ENCODE measurements around the gene CATSPERE. TPM values are rescaled to one million over a fixed set of nuclear protein-coding genes. Genes with fewer than 3 reads are reported as not detected.

CATSPERE gene
- total and polyA plus RNA-seq, 9 of the 15 experiments (the other 6 are each of a cell fraction or from before 2014, with no cell fraction given) = 0.06 to 0.16 (median 0.09) TPM; not detected in 3

DNA sequence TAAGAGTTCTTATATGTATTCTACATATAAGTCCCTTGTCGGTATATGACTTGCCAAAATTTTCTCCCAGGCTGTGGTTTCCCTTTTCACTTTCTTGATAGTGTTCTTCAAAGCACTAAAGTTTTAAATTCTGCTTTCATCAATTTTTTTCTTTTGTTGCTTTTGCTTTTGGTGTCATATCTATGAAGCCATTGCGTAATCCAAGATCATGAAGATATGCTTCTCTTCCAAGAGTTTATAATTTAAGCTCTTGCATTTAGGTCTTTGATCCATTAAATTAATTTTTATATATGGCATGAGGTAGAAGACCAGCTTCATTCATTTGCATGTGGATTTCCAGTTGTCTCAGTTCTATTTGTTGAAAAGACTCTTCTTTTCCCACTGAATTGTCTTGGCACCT is 214.1 kb downstream of the CATSPERE start (continued):
- TF ChIP-seq, protein P1, sequence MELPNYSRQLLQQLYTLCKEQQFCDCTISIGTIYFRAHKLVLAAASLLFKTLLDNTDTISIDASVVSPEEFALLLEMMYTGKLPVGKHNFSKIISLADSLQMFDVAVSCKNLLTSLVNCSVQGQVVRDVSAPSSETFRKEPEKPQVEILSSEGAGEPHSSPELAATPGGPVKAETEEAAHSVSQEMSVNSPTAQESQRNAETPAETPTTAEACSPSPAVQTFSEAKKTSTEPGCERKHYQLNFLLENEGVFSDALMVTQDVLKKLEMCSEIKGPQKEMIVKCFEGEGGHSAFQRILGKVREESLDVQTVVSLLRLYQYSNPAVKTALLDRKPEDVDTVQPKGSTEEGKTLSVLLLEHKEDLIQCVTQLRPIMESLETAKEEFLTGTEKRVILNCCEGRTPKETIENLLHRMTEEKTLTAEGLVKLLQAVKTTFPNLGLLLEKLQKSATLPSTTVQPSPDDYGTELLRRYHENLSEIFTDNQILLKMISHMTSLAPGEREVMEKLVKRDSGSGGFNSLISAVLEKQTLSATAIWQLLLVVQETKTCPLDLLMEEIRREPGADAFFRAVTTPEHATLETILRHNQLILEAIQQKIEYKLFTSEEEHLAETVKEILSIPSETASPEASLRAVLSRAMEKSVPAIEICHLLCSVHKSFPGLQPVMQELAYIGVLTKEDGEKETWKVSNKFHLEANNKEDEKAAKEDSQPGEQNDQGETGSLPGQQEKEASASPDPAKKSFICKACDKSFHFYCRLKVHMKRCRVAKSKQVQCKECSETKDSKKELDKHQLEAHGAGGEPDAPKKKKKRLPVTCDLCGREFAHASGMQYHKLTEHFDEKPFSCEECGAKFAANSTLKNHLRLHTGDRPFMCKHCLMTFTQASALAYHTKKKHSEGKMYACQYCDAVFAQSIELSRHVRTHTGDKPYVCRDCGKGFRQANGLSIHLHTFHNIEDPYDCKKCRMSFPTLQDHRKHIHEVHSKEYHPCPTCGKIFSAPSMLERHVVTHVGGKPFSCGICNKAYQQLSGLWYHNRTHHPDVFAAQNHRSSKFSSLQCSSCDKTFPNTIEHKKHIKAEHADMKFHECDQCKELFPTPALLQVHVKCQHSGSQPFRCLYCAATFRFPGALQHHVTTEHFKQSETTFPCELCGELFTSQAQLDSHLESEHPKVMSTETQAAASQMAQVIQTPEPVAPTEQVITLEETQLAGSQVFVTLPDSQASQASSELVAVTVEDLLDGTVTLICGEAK (IDR thresholded peaks at IDR 0.05) = no peak
- TF ChIP-seq, protein P1 (CRISPR knock-in tag; IDR thresholded peaks at IDR 0.05) = no peak
- TF ChIP-seq TEAD2 (tag; IDR thresholded peaks at IDR 0.05) (no peak), POLR2H (tag; IDR thresholded peaks at IDR 0.05; ENCODE audit: low read depth) (0 out of 2 replicates have a peak, but pooled peaks have one; percentile 38), TRIM24 (IDR thresholded peaks at IDR 0.05) (peak; percentile 56 to 68; a peak in 3 of 4 replicates), MYNN (IDR thresholded peaks at IDR 0.05) (no peak), MYNN (CRISPR knock-in tag; IDR thresholded peaks at IDR 0.05) (no peak), CEBPG (CRISPR knock-in tag; IDR thresholded peaks at IDR 0.05) (peak; percentile 62; the same call in 1 of the 2 replicates), CEBPG (tag; conservative IDR thresholded peaks at IDR 0.05 in 1 of 2, IDR thresholded peaks at IDR 0.05 in 1 of 2) (peak; percentile 90 to 99), ARHGAP35 (IDR thresholded peaks at IDR 0.05; ENCODE audit: partially characterized antibody) (no peak), TAL1 (IDR thresholded peaks at IDR 0.05) (no peak), HMGN3 (IDR thresholded peaks at IDR 0.05; ENCODE audit: borderline replicate concordance, extremely low read depth, insufficient read length, low read depth, low read length) (no peak)
- TF ChIP-seq, protein P2, sequence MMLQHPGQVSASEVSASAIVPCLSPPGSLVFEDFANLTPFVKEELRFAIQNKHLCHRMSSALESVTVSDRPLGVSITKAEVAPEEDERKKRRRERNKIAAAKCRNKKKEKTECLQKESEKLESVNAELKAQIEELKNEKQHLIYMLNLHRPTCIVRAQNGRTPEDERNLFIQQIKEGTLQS (IDR thresholded peaks at IDR 0.05) = peak; percentile 40; the same call in 1 of the 2 replicates
- TF ChIP-seq, protein P2 (CRISPR knock-in tag; conservative IDR thresholded peaks at IDR 0.05) = no peak
- TF ChIP-seq, protein P3, sequence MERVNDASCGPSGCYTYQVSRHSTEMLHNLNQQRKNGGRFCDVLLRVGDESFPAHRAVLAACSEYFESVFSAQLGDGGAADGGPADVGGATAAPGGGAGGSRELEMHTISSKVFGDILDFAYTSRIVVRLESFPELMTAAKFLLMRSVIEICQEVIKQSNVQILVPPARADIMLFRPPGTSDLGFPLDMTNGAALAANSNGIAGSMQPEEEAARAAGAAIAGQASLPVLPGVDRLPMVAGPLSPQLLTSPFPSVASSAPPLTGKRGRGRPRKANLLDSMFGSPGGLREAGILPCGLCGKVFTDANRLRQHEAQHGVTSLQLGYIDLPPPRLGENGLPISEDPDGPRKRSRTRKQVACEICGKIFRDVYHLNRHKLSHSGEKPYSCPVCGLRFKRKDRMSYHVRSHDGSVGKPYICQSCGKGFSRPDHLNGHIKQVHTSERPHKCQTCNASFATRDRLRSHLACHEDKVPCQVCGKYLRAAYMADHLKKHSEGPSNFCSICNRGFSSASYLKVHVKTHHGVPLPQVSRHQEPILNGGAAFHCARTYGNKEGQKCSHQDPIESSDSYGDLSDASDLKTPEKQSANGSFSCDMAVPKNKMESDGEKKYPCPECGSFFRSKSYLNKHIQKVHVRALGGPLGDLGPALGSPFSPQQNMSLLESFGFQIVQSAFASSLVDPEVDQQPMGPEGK (CRISPR knock-in tag; IDR thresholded peaks at IDR 0.05; ENCODE audit: borderline replicate concordance) = no peak
- TF ChIP-seq, protein P4, sequence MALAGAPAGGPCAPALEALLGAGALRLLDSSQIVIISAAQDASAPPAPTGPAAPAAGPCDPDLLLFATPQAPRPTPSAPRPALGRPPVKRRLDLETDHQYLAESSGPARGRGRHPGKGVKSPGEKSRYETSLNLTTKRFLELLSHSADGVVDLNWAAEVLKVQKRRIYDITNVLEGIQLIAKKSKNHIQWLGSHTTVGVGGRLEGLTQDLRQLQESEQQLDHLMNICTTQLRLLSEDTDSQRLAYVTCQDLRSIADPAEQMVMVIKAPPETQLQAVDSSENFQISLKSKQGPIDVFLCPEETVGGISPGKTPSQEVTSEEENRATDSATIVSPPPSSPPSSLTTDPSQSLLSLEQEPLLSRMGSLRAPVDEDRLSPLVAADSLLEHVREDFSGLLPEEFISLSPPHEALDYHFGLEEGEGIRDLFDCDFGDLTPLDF (CRISPR knock-in tag; IDR thresholded peaks at IDR 0.05) = no peak
